HG03520 (cell line): Measurements from ENCODE around the gene SYCE3.

Experiments
- ATAC-seq: cut with Tn5 transposase; IDR thresholded peaks from one replicate; pipeline ENCODE4 v1.9.1; 2021; ENCODE audit warnings: mild to moderate bottlenecking, moderate library complexity; ENCODE audit not compliant: unreplicated experiment

SYCE3 gene

DNA sequence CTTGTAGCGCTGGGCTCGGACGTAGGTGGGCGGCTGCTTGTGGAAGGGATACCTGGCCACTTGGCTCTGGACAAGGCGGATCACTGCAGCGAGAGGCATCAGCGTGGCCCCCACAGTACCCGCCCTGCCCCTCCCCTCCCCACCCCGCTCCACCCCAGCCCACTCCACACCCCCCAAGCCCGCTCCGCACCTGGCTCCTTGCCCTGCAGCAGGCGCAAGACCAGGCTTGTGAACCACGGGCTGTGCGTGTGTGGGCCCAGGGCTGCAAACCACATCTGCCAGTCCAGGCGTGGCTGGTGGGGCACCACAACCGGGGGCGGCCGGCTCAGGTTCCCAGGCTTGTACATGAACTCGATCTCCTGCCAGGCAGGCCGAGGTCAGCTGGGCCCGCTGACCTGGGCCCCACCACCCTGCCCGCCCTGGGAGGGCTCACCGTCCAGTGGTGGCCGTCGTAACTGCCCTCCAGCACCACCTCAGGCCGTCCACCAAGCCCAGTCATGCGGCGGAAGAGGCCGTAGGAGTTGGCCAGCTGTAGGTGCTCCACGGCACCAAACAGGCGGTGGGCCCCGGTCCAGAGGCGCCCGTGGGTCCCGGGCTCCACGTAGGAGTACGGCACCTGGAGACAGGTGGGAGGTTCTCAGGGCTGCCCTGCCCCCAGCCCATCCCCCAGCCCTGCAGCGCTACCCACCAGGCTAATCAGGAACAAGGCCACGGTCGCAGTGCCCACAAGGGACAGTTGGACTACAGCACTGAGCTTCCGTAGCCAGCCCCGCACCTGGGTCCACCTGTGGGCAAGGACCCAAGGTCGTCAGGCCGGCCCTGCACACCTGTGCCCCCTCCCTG lies 58.1 kb downstream of the SYCE3 start:
- no peak for ATAC-seq

DNA sequence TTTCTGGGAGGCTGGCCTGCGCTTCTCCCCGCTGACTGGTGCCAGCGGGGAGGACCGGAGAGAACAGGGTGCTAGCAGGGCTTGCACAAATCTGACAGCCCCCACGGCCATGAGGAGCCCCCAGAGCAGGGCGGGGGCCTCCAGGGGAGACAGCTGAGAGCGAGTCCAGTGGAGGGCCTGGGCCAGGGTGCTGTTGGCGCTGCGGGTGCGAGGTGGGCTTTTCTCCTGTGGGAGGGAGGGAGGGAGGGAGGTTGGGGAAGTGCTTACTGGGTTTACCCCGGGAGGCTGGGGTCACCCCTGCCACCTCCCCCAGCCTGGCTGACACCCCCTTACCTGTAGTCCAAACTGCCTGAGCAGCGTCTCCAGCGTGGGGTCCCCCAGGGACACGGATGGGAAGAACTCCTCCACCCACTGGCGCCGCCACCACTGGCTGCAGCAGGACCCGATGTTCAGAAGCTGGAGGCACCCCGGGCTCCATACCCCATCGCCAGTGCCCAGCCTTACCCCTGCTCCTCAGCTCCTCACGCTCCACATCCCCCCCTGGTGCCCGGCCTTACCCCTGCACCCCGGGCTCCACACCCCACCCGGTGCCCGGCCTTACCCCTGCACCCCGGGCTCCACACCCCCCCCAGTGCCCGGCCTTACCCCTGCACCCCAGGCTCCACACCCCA lies 59.1 kb downstream of the SYCE3 start:
- no peak for ATAC-seq

- ATAC-seq, result no peak
Measured at GRCh38 chr22:50502628-50503474, 59.9 kb downstream of the SYCE3 start.

GRCh38 chr22:50502096-50502495 lies 60.6 kb downstream of the SYCE3 start:
- ATAC-seq, result no peak
